ENCODE results near the gene IL5RA. TPM values are rescaled to one million over a fixed set of nuclear protein-coding genes. Genes with fewer than 3 reads are reported as not detected.

The IL5RA gene
- total and polyA plus RNA-seq, 4 donors, result 0.18 TPM; not detected in 3

GRCh38 chr3:3113042-3113709 lies 3.0 kb upstream of the IL5RA start:
- no peak for ATAC-seq (ENCODE audit: low FRiP score)
- H3K4me3 ChIP-seq (ENCODE audit: low read length in 2 of 2), result no peak overlapping the region
- no peak overlapping the region for H3K27ac ChIP-seq (ENCODE audit: low read depth in 1 of 2, low read length in 2 of 2)
- peaks cover 2% of the 10 kb centered on the region for H3K9me3 ChIP-seq (ENCODE audit: control insufficient read depth, low read length)
- intact Hi-C loops (cut with DNase I), result no loop called here
- no peak for DNase-seq
- WGBS, 2 donors, result 16 to 18% methylated on average over 4 of the region's 4 CpGs
- H3K27me3 ChIP-seq (ENCODE audit: control insufficient read depth in 1 of 2, insufficient read depth in 2 of 2, low read length in 1 of 2), result no peaks in the 10 kb centered on the region
- H3K36me3 ChIP-seq (ENCODE audit: control insufficient read depth in 1 of 2, insufficient read depth in 2 of 2, low read length in 1 of 2), result no peaks in the 10 kb centered on the region
- no peaks in the 10 kb centered on the region for H3K4me1 ChIP-seq (ENCODE audit: control insufficient read depth in 1 of 2, insufficient read depth in 2 of 2, low read length in 2 of 2)

- H3K27ac ChIP-seq (ENCODE audit: low read depth in 1 of 2, low read length in 2 of 2), result no peak overlapping the region
- peaks cover 2% of the 10 kb centered on the region for H3K9me3 ChIP-seq (ENCODE audit: control insufficient read depth, low read length)
- WGBS, 2 donors, result 41 to 43% methylated on average over 7 of the region's 7 CpGs
- ATAC-seq (ENCODE audit: low FRiP score) (no peak), DNase-seq (no peak)
- no peaks in the 10 kb centered on the region for H3K4me1 ChIP-seq (ENCODE audit: control insufficient read depth in 1 of 2, insufficient read depth in 2 of 2, low read length in 2 of 2)
- H3K36me3 ChIP-seq (ENCODE audit: control insufficient read depth in 1 of 2, insufficient read depth in 2 of 2, low read length in 1 of 2), result no peaks in the 10 kb centered on the region
- intact Hi-C loops (cut with DNase I), result no loop called here
- no peaks in the 10 kb centered on the region for H3K27me3 ChIP-seq (ENCODE audit: control insufficient read depth in 1 of 2, insufficient read depth in 2 of 2, low read length in 1 of 2)
- no peak overlapping the region for H3K4me3 ChIP-seq (ENCODE audit: low read length in 2 of 2)
Observed at GRCh38 chr3:3110749-3111361, 681 bp upstream of the IL5RA start.

- Histone ChIP-seq H3K4me1 (ENCODE audit: control insufficient read depth in 1 of 2, insufficient read depth in 2 of 2, low read length in 2 of 2) (no peaks in the 10 kb centered on the region), H3K27ac (ENCODE audit: low read depth in 1 of 2, low read length in 2 of 2) (no peak overlapping the region), H3K9me3 (ENCODE audit: control insufficient read depth, low read length) (peaks cover 2% of the 10 kb centered on the region), H3K4me3 (ENCODE audit: low read length in 2 of 2) (no peak overlapping the region), H3K36me3 (ENCODE audit: control insufficient read depth in 1 of 2, insufficient read depth in 2 of 2, low read length in 1 of 2) (no peaks in the 10 kb centered on the region), H3K27me3 (ENCODE audit: control insufficient read depth in 1 of 2, insufficient read depth in 2 of 2, low read length in 1 of 2) (no peaks in the 10 kb centered on the region)
- intact Hi-C loops (cut with DNase I), result no loop called here
- no peak for ATAC-seq (ENCODE audit: low FRiP score)
- 55% methylated on average over 11 of the region's 11 CpGs for WGBS, 2 donors
- DNase-seq, result no peak
Observed at GRCh38 chr3:3109407-3110298, 521 bp downstream of the IL5RA start.

GRCh38 chr3:3107858-3108257 lies 2.3 kb downstream of the IL5RA start:
- Histone ChIP-seq H3K9me3 (ENCODE audit: control insufficient read depth, low read length) (no peaks in the 10 kb centered on the region), H3K27me3 (ENCODE audit: control insufficient read depth in 1 of 2, insufficient read depth in 2 of 2, low read length in 1 of 2) (no peaks in the 10 kb centered on the region), H3K4me3 (ENCODE audit: low read length in 2 of 2) (no peak overlapping the region), H3K27ac (ENCODE audit: low read depth in 1 of 2, low read length in 2 of 2) (no peak overlapping the region), H3K4me1 (ENCODE audit: control insufficient read depth in 1 of 2, insufficient read depth in 2 of 2, low read length in 2 of 2) (no peaks in the 10 kb centered on the region), H3K36me3 (ENCODE audit: control insufficient read depth in 1 of 2, insufficient read depth in 2 of 2, low read length in 1 of 2) (no peaks in the 10 kb centered on the region)
- 73 to 80% methylated on average over 3 of the region's 3 CpGs for WGBS, 2 donors
- DNase-seq (no peak), ATAC-seq (ENCODE audit: low FRiP score) (no peak)
- intact Hi-C loops (cut with DNase I), result no loop called here

GRCh38 chr3:3107181-3107580 lies 3.0 kb downstream of the IL5RA start:
- H3K36me3 ChIP-seq (ENCODE audit: control insufficient read depth in 1 of 2, insufficient read depth in 2 of 2, low read length in 1 of 2), result no peaks in the 10 kb centered on the region
- intact Hi-C loops (cut with DNase I), result no loop called here
- DNase-seq (no peak), ATAC-seq (ENCODE audit: low FRiP score) (no peak)
- no peak overlapping the region for H3K4me3 ChIP-seq (ENCODE audit: low read length in 2 of 2)
- H3K9me3 ChIP-seq (ENCODE audit: control insufficient read depth, low read length), result no peaks in the 10 kb centered on the region
- H3K27me3 ChIP-seq (ENCODE audit: control insufficient read depth in 1 of 2, insufficient read depth in 2 of 2, low read length in 1 of 2), result no peaks in the 10 kb centered on the region
- WGBS, 2 donors, result 96 to 99% methylated on average over 3 of the region's 3 CpGs
- H3K27ac ChIP-seq (ENCODE audit: low read depth in 1 of 2, low read length in 2 of 2), result no peak overlapping the region
- H3K4me1 ChIP-seq (ENCODE audit: control insufficient read depth in 1 of 2, insufficient read depth in 2 of 2, low read length in 2 of 2), result no peaks in the 10 kb centered on the region

GRCh38 chr3:3105815-3106214 lies 4.4 kb downstream of the IL5RA start:
- Histone ChIP-seq H3K27me3 (ENCODE audit: control insufficient read depth in 1 of 2, insufficient read depth in 2 of 2, low read length in 1 of 2) (no peaks in the 10 kb centered on the region), H3K27ac (ENCODE audit: low read depth in 1 of 2, low read length in 2 of 2) (no peak overlapping the region), H3K4me1 (ENCODE audit: control insufficient read depth in 1 of 2, insufficient read depth in 2 of 2, low read length in 2 of 2) (no peaks in the 10 kb centered on the region), H3K4me3 (ENCODE audit: low read length in 2 of 2) (no peak overlapping the region), H3K36me3 (ENCODE audit: control insufficient read depth in 1 of 2, insufficient read depth in 2 of 2, low read length in 1 of 2) (no peaks in the 10 kb centered on the region), H3K9me3 (ENCODE audit: control insufficient read depth, low read length) (no peaks in the 10 kb centered on the region)
- ATAC-seq (ENCODE audit: low FRiP score), result no peak
- intact Hi-C loops (cut with DNase I), result no loop called here
- 55 to 59% methylated on average over 4 of the region's 4 CpGs for WGBS, 2 donors
- DNase-seq, result no peak

- no peak overlapping the region for H3K27ac ChIP-seq (ENCODE audit: low read depth in 1 of 2, low read length in 2 of 2)
- intact Hi-C loops (cut with DNase I), result no loop called here
- ATAC-seq (ENCODE audit: low FRiP score) (no peak), DNase-seq (no peak)
- H3K36me3 ChIP-seq (ENCODE audit: control insufficient read depth in 1 of 2, insufficient read depth in 2 of 2, low read length in 1 of 2), result no peaks in the 10 kb centered on the region
- H3K9me3 ChIP-seq (ENCODE audit: control insufficient read depth, low read length), result no peaks in the 10 kb centered on the region
- H3K4me3 ChIP-seq (ENCODE audit: low read length in 2 of 2), result no peak overlapping the region
- WGBS, 2 donors, result 87 to 89% methylated on average over 3 of the region's 3 CpGs
- H3K27me3 ChIP-seq (ENCODE audit: control insufficient read depth in 1 of 2, insufficient read depth in 2 of 2, low read length in 1 of 2), result no peaks in the 10 kb centered on the region
- H3K4me1 ChIP-seq (ENCODE audit: control insufficient read depth in 1 of 2, insufficient read depth in 2 of 2, low read length in 2 of 2), result no peaks in the 10 kb centered on the region
Observed at GRCh38 chr3:3105246-3105645, 4.9 kb downstream of the IL5RA start.

GRCh38 chr3:3102751-3103150 lies 7.4 kb downstream of the IL5RA start:
- H3K4me3 ChIP-seq (ENCODE audit: low read length in 2 of 2), result no peak overlapping the region
- intact Hi-C loops (cut with DNase I), result no loop called here
- no peak for DNase-seq
- no peaks in the 10 kb centered on the region for H3K27me3 ChIP-seq (ENCODE audit: control insufficient read depth in 1 of 2, insufficient read depth in 2 of 2, low read length in 1 of 2)
- H3K4me1 ChIP-seq (ENCODE audit: control insufficient read depth in 1 of 2, insufficient read depth in 2 of 2, low read length in 2 of 2), result no peaks in the 10 kb centered on the region
- ATAC-seq (ENCODE audit: low FRiP score), result no peak
- H3K9me3 ChIP-seq (ENCODE audit: control insufficient read depth, low read length), result no peaks in the 10 kb centered on the region
- WGBS, 2 donors, result 89 to 90% methylated on average over 6 of the region's 6 CpGs
- H3K36me3 ChIP-seq (ENCODE audit: control insufficient read depth in 1 of 2, insufficient read depth in 2 of 2, low read length in 1 of 2), result no peaks in the 10 kb centered on the region
- no peak overlapping the region for H3K27ac ChIP-seq (ENCODE audit: low read depth in 1 of 2, low read length in 2 of 2)
